Testis (tissue), 2 donors: Measurements from ENCODE around the gene SUZ12.
"Not testable (repeated sequence)": the region's sequence is repeated elsewhere in the genome, so short reads cannot be mapped to it uniquely, and the experiment has no call there.

Experiments
- POLR2A ChIP-seq: fragments of 450-650 bp; IDR thresholded peaks from one replicate; pipeline ENCODE4 v1.6.1; 2017; ENCODE audit warnings: antibody characterized with exemption, mild to moderate bottlenecking, moderate library complexity
- TF ChIP-seq, protein P1 (sequence below), 3 experiments: fragments of 450-650 bp in 2 of 3; fragments of 200-600 bp in 1 of 3; sonication (generic) in 1 of 3; IDR thresholded peaks; one replicate each; pipeline ENCODE4 v1.5.1; 2016 to 2019; ENCODE audit warnings: antibody characterized with exemption in 3 of 3, mild to moderate bottlenecking in 2 of 3, moderate library complexity in 1 of 3

DNA sequence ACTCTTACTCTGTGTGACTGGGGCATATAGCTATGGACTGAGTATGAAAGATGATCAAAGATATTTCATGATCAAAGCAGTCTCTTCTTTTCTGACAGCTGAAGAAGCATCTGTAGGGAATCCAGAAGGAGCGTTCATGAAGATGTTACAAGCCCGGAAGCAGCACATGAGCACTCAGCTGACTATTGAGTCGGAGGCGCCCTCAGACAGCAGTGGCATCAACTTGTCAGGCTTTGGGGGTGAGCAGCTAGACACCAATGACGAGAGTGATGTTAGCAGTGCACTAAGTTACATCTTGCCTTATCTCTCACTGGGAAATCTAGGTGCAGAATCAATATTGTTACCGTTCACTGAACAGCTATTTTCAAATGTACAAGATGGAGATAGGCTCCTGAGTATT, 110.9 kb downstream of the SUZ12 start:
- TF ChIP-seq, protein P1, sequence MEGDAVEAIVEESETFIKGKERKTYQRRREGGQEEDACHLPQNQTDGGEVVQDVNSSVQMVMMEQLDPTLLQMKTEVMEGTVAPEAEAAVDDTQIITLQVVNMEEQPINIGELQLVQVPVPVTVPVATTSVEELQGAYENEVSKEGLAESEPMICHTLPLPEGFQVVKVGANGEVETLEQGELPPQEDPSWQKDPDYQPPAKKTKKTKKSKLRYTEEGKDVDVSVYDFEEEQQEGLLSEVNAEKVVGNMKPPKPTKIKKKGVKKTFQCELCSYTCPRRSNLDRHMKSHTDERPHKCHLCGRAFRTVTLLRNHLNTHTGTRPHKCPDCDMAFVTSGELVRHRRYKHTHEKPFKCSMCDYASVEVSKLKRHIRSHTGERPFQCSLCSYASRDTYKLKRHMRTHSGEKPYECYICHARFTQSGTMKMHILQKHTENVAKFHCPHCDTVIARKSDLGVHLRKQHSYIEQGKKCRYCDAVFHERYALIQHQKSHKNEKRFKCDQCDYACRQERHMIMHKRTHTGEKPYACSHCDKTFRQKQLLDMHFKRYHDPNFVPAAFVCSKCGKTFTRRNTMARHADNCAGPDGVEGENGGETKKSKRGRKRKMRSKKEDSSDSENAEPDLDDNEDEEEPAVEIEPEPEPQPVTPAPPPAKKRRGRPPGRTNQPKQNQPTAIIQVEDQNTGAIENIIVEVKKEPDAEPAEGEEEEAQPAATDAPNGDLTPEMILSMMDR (IDR thresholded peaks at IDR 0.05): not testable (repeated sequence)
- TF ChIP-seq POLR2A: not testable (repeated sequence)
